Activated B cell treated with CpG ODN at 0.5 μM for 24 hours (primary cell): Measurements from ENCODE around the gene NLRP14. TPM values are rescaled to one million over a fixed set of nuclear protein-coding genes. Genes with fewer than 3 reads are reported as not detected.

Experiments used
- total RNA-seq: library from RNA; stranded (reverse); gene quantifications from 2 replicates; pipeline ENCODE4 v1.2.3, GENCODE V29; 2022

NLRP14 gene
- total RNA-seq, 1 donor from 2014 or later = 0.11 TPM

Other genes with a start within 250 kb of the NLRP14 start
- 0.07 TPM in 1 of 2 replicates, not detected in the other for gene OR2AG2, start 248.5 kb upstream of the NLRP14 start, total RNA-seq
- not detected in 2 replicates for gene OR2AG1, start 237.5 kb upstream of the NLRP14 start, total RNA-seq
- 0.18 and 0.20 TPM in 2 replicates for gene OR6A2, start 220.8 kb upstream of the NLRP14 start, total RNA-seq
- not detected in 2 replicates for gene OR10A5, start 174.8 kb upstream of the NLRP14 start, total RNA-seq
- not detected in 2 replicates for gene OR10A2, start 157.4 kb upstream of the NLRP14 start, total RNA-seq
- not detected in 2 replicates for gene OR10A4, start 143.9 kb upstream of the NLRP14 start, total RNA-seq
- not detected in 2 replicates for gene OR2D2, start 128.0 kb upstream of the NLRP14 start, total RNA-seq
- not detected in 2 replicates for gene OR2D3, start 99.5 kb upstream of the NLRP14 start, total RNA-seq
- 5.3 and 5.4 TPM in 2 replicates for gene ZNF215, start 94.1 kb upstream of the NLRP14 start, total RNA-seq
- not detected in 2 replicates for gene ZNF214, start 133 bp upstream of the NLRP14 start, total RNA-seq
- not detected in 2 replicates for gene RBMXL2, start 68.5 kb downstream of the NLRP14 start, total RNA-seq
- gene SYT9, start 231.4 kb downstream of the NLRP14 start, total RNA-seq = not detected in 2 replicates